Neutrophil (primary cell): Measurements from ENCODE around the gene URB1.

Source experiments
- H3K27ac ChIP-seq: fragments of 200-600 bp; sonication (generic); 2 replicates; pipeline ENCODE4 v1.5.1; 2016; ENCODE audit warnings: mild to moderate bottlenecking, moderate library complexity
- H3K27me3 ChIP-seq: fragments of 200-600 bp; sonication (generic); 2 replicates; pipeline ENCODE4 v1.6.0; 2016; ENCODE audit warnings: mild to moderate bottlenecking
- H3K36me3 ChIP-seq: fragments of 200-600 bp; sonication (generic); 2 replicates; pipeline ENCODE4 v1.5.1; 2017
- H3K4me1 ChIP-seq, 2 experiments: fragments of 200-600 bp in 1 of 2; sonication (generic) in 1 of 2; 1 replicate in 1 of 2; 2 replicates in 1 of 2; pipeline versions ENCODE4 v1.5.1 to v1.6.1; 2013 to 2016; ENCODE audit warnings: low read depth in 1 of 2, low read length in 1 of 2, mild to moderate bottlenecking in 1 of 2, moderate library complexity in 1 of 2; ENCODE audit not compliant: control insufficient read depth in 1 of 2, insufficient read depth in 1 of 2
- H3K4me3 ChIP-seq, 2 experiments: fragments of 200-600 bp in 1 of 2; sonication (generic) in 1 of 2; 1 replicate in 1 of 2; 2 replicates in 1 of 2; pipeline ENCODE4 v1.5.1; 2013 to 2016; ENCODE audit warnings: low read depth in 1 of 2, low read length in 1 of 2, mild to moderate bottlenecking in 1 of 2, moderate library complexity in 1 of 2
- H3K9me3 ChIP-seq: fragments of 200-600 bp; sonication (generic); 2 replicates; pipeline ENCODE4 v1.5.1; 2016
- TF ChIP-seq, protein P1 (sequence below): fragments of 200-600 bp; sonication (generic); IDR thresholded peaks from 2 replicates; pipeline ENCODE4 v1.5.1; 2016; ENCODE audit warnings: antibody characterized with exemption

Gene URB1

DNA sequence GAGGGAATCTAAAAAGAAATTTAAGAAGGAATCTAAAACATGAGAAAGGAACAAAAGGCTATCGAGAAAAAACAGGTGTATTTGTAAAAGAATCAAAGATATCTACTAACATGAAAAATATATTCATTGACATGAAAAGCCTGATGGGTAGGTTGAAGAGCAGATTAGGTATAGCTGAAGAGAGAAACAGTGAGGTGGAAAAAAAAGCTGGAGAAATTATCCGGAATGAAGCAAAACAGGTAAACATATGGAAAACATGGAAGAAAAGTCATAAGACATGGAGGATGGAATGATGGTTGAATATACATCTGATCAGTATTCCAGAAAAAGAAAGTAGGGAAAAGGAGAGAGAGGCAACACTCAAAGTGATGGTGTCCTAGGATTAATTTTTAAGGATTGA, 29.3 kb upstream of the URB1 start:
- Histone ChIP-seq H3K27me3 (no peaks in the 10 kb centered on the region), H3K27ac (no peak overlapping the region), H3K4me1 (no peaks in the 10 kb centered on the region), H3K9me3 (no peaks in the 10 kb centered on the region), H3K4me3 (no peak overlapping the region), H3K36me3 (no peaks in the 10 kb centered on the region)
- TF ChIP-seq, protein P1, sequence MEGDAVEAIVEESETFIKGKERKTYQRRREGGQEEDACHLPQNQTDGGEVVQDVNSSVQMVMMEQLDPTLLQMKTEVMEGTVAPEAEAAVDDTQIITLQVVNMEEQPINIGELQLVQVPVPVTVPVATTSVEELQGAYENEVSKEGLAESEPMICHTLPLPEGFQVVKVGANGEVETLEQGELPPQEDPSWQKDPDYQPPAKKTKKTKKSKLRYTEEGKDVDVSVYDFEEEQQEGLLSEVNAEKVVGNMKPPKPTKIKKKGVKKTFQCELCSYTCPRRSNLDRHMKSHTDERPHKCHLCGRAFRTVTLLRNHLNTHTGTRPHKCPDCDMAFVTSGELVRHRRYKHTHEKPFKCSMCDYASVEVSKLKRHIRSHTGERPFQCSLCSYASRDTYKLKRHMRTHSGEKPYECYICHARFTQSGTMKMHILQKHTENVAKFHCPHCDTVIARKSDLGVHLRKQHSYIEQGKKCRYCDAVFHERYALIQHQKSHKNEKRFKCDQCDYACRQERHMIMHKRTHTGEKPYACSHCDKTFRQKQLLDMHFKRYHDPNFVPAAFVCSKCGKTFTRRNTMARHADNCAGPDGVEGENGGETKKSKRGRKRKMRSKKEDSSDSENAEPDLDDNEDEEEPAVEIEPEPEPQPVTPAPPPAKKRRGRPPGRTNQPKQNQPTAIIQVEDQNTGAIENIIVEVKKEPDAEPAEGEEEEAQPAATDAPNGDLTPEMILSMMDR = no peak

- no peaks in the 10 kb centered on the region for H3K36me3 ChIP-seq
- peaks cover 0 to under 1% of the 10 kb centered on the region in 2 experiments for H3K4me1 ChIP-seq
- H3K27ac ChIP-seq = no peak overlapping the region
- H3K27me3 ChIP-seq = peaks cover 23% of the 10 kb centered on the region
- H3K4me3 ChIP-seq = no peak overlapping the region
- TF ChIP-seq, protein P1 = no peak
- no peaks in the 10 kb centered on the region for H3K9me3 ChIP-seq
These were observed 25.3 kb upstream of the URB1 start for GRCh38 chr21:32418146-32418545.

- Histone ChIP-seq H3K4me3 (no peak overlapping the region), H3K27me3 (peaks cover 47% of the 10 kb centered on the region), H3K36me3 (no peaks in the 10 kb centered on the region), H3K4me1 (peaks cover 14 to 19% of the 10 kb centered on the region in 2 experiments), H3K9me3 (no peaks in the 10 kb centered on the region), H3K27ac (no peak overlapping the region)
- TF ChIP-seq, protein P1 = no peak
These were observed 22.9 kb upstream of the URB1 start for GRCh38 chr21:32415451-32416398.

- TF ChIP-seq, protein P1 = no peak
- Histone ChIP-seq H3K36me3 (no peaks in the 10 kb centered on the region), H3K27ac (no peak overlapping the region), H3K27me3 (peaks cover 56% of the 10 kb centered on the region), H3K9me3 (no peaks in the 10 kb centered on the region), H3K4me1 (peaks cover 14 to 19% of the 10 kb centered on the region in 2 experiments), H3K4me3 (no peak overlapping the region)
These were observed 22.0 kb upstream of the URB1 start for GRCh38 chr21:32414579-32415358.

- Histone ChIP-seq H3K36me3 (no peaks in the 10 kb centered on the region), H3K27me3 (peaks cover 65% of the 10 kb centered on the region), H3K9me3 (no peaks in the 10 kb centered on the region), H3K27ac (no peak overlapping the region), H3K4me3 (no peak overlapping the region), H3K4me1 (peaks cover 14 to 19% of the 10 kb centered on the region in 2 experiments)
- TF ChIP-seq, protein P1 = no peak
These were observed 21.1 kb upstream of the URB1 start for GRCh38 chr21:32413697-32414578.
